ENCODE data around the gene KCTD12.

- TF ChIP-seq CTCF (IDR thresholded peaks at IDR 0.05; ENCODE audit: low read depth, low read length) (no peak), EZH2phosphoT487 (IDR thresholded peaks at IDR 0.05; ENCODE audit: low read depth) (no peak)
These were observed 8.2 kb downstream of the KCTD12 start for GRCh38 chr13:76878043-76878442.
